ENCODE data around the gene DGCR6L.
"Not testable (repeated sequence)": the region's sequence is repeated elsewhere in the genome, so short reads cannot be mapped to it uniquely, and the experiment has no call there.

DGCR6L gene

DNA sequence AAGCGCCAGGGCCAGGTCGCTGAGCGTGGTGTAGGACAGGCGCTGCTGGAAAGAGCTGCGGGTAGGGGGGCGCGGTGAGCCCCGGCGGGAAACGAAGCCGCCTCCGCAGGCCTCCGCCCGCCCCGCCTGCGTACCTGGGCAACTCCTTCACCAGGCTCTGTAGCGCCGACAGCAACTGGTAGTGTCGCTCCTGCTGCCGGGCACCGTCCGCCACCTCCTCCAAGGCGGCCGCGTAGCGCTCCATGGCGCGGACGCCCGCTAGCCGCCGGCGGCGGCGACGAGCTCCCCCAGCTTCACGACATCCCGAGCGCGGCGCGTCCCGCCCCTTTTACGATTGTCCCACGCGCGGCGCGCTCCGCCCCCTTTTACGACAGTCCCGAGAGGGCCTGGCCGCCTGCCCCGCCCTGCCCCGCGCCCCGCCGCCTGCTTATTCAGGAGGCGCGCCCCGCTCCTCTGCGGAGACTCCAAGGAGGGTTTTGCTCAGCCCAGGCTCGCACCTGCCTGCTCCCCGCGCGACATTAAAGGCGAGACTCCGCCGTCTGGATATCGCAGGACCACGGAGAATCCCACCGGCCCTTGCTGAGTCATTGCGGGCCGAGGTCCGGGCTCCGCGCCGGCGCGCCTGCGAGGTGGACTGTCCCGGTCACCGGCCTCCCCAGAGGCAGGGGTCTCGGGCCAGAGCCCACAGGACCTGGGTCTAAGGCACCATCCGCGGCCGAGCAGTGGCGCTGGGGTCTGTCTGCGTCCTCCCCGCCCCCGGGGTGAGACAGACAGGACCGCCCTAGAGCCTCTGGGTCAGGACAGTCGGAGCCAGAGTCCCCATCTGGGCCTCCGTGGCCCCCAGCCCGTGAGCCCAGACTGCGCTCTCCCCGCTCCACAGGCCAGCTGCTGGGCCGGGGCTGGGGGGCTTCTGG is at the start of gene DGCR6L:
Gene DGCR6L, minus strand, starts transcription at position 316 of the 914 bp plus-strand sequence. Its CDS starts 72 bp downstream, at position 244.
- DNase-seq (ENCODE audit: low spot score): peak; percentile 98

DNA sequence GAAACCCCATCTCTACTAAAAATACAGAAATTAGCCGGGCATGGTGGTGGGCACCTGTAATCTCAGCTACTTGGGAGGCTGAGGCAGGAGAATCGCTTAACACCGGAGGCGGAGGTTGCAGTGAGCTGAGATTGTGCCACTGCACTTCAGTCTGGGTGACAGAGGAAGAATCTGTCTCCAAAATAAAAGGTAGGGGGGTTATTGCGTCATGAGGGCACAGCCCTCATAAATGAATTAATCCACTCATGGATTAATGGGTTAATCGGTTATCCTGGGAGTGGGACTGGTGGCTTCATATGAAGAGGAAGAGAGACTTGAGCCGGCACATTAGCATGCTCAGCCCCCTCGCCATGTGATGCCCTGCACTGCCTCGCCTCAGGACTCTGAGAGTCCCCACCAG is 49.0 kb upstream of the DGCR6L start:
- not testable (repeated sequence) for DNase-seq (ENCODE audit: low spot score)

- not testable (repeated sequence) for DNase-seq (ENCODE audit: low spot score)
These were observed 47.0 kb upstream of the DGCR6L start for GRCh38 chr22:20366841-20367240.

GRCh38 chr22:20364335-20365260 is 44.7 kb upstream of the DGCR6L start:
- DNase-seq (ENCODE audit: low spot score): not testable (repeated sequence)

GRCh38 chr22:20362403-20362802 is 42.5 kb upstream of the DGCR6L start:
- DNase-seq (ENCODE audit: low spot score): not testable (repeated sequence)

DNA sequence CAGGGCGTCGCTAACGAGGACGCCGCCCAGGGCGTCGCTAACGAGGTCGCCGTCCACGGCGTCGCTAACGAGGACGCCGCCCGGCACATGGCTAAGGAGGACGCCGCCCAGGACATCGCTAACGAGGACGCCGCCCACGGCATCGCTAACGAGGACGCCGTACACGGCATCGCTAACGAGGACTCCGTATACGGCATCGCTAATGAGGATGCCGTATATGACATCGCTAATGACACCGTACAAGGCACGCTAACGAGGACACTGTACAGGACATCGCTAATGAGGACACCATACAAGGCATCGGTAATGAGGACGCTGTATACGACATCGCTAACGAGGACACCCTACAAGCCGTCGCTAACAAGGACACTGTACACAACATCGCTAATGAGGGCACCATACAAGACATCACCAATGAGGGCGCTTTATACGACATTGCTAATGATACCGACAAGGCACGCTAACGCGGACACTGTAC is 41.9 kb upstream of the DGCR6L start:
- not testable (repeated sequence) for DNase-seq (ENCODE audit: low spot score)

DNA sequence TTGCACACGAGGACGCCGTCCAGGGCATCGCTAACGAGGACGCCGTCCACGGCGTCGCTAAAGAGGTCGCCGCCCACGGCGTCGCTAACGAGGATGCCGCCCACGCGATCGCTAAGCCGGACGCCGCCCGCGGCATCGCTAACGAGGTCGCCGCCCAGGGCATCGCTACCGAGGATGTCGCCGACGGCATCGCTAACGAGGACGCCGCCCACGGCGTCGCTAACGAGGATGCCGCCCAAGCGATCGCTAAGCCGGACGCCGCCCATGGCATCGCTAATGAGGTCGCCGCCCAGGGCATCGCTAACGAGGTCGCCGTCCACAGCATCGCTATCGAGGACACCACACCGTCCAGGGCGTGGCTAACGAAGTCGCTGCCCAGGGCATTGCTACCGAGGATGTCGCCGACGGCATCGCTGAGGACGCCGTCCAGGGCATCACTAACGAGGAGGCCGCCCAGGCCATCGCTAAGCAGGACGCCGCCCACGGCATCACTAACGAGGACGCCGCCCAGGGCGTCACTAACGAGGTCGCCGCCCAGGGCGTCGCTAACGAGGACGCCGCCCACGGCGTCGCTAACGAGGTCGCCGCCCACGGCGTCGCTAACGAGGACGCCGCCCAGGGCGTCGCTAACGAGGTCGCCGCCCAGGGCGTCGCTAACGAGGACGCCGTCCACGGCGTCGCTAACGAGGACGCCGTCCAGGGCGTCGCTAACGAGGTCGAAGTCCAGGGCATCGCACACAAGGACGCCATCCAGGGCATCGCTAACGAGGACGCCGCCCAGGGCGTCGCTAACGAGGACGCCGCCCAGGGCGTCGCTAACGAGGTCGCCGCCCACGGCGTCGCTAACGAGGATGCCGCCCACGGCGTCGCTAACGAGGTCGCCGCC is 41.2 kb upstream of the DGCR6L start:
- DNase-seq (ENCODE audit: low spot score): not testable (repeated sequence)

GRCh38 chr22:20360261-20360660 is 40.4 kb upstream of the DGCR6L start:
- DNase-seq (ENCODE audit: low spot score): not testable (repeated sequence)

DNA sequence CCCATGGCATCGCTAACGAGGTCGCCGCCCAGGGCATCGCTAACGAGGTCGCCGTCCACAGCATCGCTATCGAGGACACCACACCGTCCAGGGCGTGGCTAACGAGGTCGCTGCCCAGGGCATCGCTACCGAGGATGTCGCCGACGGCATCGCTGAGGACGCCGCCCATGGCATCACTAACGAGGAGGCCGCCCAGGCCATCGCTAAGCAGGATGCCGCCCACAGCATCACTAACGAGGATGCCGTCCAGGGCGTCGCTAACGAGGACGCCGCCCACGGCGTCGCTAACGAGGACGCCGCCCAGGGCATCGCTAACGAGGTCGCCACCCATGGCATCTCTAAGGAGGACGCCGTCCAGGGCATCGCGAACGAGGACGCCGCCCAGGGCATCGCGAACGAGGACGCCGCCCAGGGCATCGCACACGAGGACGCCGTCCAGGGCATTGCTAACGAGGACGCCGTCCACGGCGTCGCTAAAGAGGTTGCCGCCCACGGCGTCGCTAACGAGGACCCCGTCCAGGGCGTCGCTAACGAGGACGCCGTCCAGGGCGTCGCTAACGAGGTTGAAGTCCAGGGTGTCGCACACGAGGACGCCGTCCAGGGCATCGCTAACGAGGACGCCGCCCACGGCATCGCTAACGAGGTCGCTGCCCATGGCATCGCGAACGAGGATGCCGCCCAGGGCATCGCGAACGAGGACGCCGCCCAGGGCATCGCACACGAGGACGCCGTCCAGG is 38.8 kb upstream of the DGCR6L start:
- DNase-seq (ENCODE audit: low spot score): not testable (repeated sequence)

DNA sequence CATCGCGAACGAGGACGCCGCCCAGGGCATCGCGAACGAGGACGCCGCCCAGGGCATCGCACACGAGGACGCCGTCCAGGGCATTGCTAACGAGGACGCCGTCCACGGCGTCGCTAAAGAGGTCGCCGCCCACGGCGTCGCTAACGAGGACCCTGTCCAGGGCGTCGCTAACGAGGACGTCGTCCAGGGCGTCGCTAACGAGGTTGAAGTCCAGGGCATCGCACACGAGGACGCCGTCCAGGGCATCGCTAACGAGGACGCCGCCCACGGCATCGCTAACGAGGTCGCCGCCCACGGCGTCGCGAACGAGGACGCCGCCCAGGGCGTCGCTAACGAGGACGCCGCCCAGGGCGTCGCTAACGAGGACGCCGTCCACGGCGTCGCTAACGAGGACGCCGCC is 38.1 kb upstream of the DGCR6L start:
- DNase-seq (ENCODE audit: low spot score): not testable (repeated sequence)

GRCh38 chr22:20356906-20357305 is 37.0 kb upstream of the DGCR6L start:
- DNase-seq (ENCODE audit: low spot score): not testable (repeated sequence)

DNA sequence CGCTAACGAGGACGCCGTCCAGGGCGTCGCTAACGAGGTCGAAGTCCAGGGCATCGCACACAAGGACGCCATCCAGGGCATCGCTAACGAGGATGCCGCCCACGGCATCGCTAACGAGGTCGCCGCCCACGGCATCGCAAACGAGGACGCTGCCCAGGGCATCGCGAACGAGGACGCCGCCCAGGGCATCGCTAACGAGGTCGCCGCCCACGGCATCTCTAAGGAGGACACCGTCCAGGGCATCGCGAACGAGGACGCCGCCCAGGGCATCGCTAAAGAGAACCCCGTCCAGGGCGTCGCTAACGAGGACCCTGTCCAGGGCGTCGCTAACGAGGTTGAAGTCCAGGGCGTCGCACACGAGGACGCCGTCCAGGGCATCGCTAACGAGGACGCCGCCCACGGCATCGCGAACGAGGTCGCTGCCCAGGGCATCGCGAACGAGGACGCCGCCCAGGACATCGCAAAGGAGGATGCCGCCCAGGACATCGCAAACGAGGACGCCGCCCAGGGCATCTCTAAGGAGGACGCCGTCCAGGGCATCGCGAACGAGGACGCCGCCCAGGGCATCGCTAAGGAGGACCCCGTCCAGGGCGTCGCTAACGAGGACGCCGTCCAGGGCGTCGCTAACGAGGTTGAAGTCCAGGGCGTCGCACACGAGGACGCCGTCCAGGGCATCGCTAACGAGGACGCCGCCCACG is 36.2 kb upstream of the DGCR6L start:
- DNase-seq (ENCODE audit: low spot score): not testable (repeated sequence)

DNA sequence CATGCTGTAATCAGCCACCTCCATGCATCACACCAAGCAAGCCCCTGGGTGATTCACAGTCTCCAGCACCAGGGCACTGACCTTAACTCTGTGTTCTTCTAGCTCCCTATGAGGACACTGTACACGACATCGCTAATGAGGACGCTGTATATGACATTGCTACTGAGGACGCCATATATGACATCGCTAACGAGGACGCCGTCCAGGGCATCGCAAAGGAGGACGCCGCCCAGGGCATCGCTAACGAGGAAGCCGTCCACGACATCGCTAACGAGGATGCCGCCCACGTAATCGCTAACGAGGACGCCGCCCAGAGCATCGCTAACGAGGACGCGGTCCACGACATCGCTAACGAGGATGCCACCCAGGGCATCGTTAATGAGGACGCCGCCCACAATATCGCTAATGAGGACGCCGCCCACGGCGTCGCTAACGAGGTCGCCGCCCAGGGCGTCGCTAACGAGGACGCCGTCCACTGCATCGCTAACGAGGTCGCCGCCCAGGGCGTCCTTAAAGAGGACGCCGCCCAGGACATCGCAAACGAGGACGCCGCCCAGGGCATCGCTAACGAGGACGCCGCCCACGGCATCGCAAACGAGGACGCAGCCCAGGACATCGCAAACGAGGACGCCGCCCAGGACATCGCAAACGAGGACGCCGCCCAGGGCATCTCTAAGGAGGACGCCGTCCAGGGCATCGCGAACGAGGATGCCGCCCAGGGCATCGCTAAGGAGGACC is 34.5 kb upstream of the DGCR6L start:
- no peak for DNase-seq (ENCODE audit: low spot score)

- DNase-seq (ENCODE audit: low spot score): not testable (repeated sequence)
These were observed 32.7 kb upstream of the DGCR6L start for GRCh38 chr22:20352536-20352935.

DNA sequence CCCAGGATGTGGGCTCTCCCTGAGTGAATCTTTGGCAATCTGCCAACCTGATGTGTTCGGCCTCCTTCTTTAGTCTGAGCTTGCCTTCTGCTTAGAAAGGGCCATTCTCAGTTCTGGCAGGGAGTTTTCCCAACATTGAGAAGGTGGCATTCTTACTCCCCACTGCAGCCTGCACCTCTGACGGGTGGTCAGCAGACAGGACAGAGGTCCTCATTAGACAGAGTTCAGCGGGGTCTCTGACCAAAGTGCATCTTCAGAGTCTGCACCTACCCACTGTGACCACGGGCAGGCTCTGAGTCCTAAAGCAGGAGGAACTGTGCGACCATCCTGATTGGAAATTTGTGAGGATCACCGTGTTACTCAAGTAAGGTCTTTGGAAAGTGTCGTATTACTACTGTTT is 26.7 kb upstream of the DGCR6L start:
- not testable (repeated sequence) for DNase-seq (ENCODE audit: low spot score)

DNA sequence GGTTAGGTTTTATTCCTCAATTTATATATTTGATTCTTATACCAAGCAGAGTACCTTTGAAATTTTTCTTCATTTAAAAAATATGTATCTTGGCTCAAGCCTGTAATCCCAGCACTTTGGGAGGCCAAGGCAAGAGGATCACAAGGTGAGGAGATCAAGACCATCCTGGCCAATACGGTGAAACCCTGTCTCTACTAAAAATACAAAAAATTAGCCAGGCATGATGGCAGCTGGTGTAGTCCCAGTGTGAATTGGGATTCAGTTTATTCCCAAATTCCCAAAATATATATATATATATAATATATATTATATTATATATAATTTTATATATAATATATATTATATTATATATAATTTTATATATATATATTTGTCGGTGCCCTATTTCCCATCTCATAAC is 18.4 kb upstream of the DGCR6L start:
- not testable (repeated sequence) for DNase-seq (ENCODE audit: low spot score)

DNA sequence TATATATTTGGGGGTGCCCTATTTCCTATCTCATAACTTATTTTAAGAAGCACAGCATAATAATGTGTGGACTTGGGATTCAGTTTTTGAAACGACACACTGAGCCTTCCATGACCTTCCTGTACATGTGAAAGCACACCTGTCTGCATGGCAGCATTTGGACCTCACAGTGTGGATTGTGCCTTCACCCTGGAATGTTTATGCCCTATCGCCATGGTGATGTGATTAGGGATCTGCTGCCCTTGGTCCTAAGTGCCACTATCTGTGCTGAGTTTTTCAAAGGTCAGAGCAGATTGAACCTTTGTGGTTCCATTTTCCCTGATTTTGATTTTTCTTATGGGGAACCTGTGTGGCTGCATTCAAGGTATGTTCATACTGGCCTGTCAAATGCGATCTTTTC is 17.9 kb upstream of the DGCR6L start:
- DNase-seq (ENCODE audit: low spot score): not testable (repeated sequence)

DNA sequence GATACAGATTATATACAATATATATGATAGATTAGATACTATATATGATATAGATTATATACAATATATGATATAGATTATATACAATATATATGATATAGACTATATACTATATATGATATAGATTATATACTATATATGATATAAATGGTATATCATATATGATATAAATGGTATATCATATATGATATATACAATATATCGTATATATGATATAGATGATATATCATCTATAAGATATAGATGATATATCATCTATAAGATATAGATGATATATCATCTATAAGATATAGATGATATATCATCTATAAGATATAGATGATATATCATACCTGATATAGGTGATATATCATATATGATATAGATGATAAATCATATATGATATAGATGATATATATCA is 16.7 kb upstream of the DGCR6L start:
- DNase-seq (ENCODE audit: low spot score): not testable (repeated sequence)

- not testable (repeated sequence) for DNase-seq (ENCODE audit: low spot score)
These were observed 8.7 kb upstream of the DGCR6L start for GRCh38 chr22:20328569-20328930.
